GM18868 (cell line): ENCODE measurements around the gene SYMPK.
A peak's percentile ranks its signal among the peaks of the same experiment; 100 is the strongest.

Experiments
- ATAC-seq: cut with Tn5 transposase; IDR thresholded peaks from one replicate; pipeline ENCODE4 v1.9.1; 2021; ENCODE audit warnings: mild to moderate bottlenecking, moderate library complexity; ENCODE audit not compliant: unreplicated experiment

Gene SYMPK

DNA sequence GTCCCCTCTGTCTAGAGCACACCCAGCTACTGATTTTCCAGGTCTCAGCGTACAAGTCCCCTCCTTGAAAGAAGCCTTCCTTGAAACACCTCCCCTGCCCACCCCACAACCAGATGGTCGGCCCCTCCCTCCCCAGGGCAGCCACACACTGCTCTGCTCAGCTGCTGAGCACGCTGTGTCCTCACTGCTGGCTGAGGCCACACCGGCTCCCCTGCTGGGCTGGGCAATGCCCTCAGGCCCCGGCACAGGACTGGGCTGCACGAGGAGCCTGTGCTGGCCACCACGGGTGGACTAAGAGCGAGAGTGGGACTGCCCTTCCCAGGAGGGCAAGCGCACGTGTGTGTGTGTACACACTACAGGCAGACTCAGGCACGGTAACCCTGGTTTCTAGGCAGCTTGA, 36.0 kb downstream of the SYMPK start:
- no peak for ATAC-seq

DNA sequence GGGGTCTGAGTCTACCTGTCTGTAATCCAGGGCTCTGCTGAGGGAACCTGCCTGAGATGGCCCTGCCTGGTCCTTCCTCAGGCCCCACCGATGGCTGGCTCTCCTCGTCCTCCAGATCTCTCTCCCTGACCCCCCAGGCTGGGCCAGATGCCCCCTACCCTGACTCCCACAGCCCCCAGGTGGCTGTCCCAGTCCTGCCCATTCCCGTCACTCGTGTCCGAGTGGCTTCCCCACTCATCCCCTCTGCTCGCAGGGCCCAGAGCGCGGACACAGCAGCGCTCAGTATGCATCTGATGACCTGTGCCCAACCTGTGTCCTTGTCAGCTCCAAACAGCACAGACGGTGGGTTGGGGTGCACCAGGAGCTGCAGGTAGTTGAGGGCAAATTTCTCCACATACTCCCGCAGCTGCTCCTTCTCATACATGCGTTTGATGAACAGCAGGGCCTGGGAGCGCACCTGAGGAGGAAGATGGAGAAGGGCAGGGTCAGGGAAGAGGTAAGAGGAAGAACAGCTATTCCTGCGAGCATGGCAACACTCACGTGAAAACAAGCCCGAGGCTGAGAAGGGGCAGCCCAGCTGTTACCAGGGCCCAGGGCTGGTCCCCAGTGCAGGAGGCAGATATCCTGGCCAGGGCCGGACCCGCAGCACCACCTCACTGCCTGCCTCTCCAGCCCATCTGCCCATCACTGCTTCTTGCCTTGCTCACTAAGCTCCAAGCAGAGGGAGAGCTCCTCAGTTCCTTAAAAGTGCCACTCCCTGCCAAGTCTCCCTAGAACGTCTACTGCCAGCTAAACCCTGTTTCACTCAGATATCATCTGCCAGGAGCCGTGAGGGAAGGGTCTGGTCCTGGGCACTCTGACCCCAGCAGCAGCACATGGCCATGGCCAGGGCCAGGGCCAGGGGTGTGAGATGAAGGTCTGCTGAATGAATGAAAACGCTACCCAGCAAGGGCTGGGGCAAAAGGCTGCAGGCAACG, 36.7 kb downstream of the SYMPK start:
- no peak for ATAC-seq

- ATAC-seq, result no peak
These were observed 37.7 kb downstream of the SYMPK start for GRCh38 chr19:45825263-45825605.

- no peak for ATAC-seq
These were observed 38.2 kb downstream of the SYMPK start for GRCh38 chr19:45824531-45825262.

DNA sequence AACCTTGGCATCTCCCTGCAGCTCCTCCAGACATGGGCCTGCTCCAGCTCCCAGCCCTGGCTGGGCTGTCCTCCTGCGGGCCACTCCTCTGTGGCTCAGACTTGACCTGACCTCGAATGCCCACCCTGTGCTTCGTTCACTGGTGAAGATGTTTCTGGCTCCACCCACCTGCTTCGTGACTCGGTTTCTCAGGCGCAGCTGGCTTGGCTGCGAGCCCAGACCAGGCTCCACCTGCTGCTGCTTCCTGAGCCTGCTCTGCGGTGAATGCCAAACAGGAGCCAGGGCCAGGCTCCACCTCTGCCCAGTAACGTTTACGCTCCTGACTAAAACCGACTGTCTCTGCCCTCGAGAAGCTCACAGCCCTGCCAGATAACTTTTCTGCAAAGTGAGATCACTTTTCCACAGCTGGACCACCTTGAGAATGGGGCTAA, 38.9 kb downstream of the SYMPK start:
- ATAC-seq, result no peak

DNA sequence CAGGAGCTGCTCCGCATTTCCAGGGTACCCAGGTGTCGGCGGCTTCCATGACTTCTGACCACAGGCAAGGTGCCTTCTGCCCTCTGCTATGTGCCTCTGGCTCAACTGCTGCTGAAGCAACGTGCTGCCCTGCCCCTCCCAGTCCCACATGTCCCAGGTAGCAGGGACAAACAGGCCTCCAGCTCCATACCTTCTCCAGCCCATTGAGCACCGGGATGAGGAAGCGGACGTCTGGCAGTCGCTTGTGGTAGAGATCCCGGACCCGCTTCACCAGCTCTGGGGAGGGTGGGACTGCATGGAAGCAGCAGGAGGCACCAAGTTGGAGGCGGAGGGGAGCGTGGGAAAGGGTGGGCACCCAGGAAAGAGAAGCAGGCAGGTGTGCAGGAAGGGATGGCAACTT, 39.8 kb downstream of the SYMPK start:
- ATAC-seq, result no peak

DNA sequence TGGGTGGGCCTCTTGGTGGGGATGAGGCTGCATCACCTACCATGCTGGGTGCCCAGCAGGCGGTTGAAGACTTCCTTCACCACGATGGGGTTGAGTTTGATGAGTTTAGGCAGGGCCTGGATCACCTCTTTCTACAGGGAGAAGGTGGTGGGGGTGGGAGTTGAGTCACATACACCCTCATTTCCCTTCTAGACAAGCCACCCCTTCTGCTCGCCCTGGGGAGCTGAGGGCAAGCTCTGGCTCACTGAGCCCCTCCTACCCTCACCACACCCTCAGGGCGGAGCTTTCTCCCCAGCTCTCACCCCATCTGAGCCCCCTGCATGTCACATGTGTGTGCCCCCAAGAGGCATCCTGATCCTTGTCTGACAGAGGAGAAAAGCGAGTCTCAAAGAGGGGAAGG, 40.2 kb downstream of the SYMPK start:
- no peak for ATAC-seq

GRCh38 chr19:45821570-45821969, 41.4 kb downstream of the SYMPK start:
- ATAC-seq, result no peak

DNA sequence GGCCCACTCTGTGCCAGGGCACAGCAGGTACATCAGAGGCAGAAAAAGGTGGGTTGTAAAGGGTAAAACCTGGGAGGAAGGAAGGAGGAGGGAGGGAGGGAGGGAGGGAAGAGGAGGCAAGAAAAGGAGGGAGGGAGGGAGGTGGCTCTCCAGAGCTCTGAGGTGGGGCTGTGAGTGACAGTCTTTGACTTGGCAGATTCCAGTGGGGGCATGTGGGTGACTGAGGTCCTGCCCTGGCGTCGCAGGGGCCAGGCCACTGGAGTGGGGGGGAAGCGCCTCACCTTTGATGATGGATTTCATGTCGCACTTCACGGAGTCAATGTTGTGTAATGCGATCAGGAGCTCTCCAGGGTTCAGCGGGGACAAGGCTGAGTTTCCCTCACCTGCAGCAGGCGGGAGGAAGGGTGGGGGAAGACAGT, 41.8 kb downstream of the SYMPK start:
- no peak for ATAC-seq

GRCh38 chr19:45820413-45821102, 42.4 kb downstream of the SYMPK start:
- no peak for ATAC-seq

GRCh38 chr19:45819769-45820168, 43.2 kb downstream of the SYMPK start:
- no peak for ATAC-seq

GRCh38 chr19:45817725-45818301, 45.1 kb downstream of the SYMPK start:
- no peak for ATAC-seq

- peak; percentile 82 for ATAC-seq
These were observed 45.8 kb downstream of the SYMPK start for GRCh38 chr19:45817010-45817724.

DNA sequence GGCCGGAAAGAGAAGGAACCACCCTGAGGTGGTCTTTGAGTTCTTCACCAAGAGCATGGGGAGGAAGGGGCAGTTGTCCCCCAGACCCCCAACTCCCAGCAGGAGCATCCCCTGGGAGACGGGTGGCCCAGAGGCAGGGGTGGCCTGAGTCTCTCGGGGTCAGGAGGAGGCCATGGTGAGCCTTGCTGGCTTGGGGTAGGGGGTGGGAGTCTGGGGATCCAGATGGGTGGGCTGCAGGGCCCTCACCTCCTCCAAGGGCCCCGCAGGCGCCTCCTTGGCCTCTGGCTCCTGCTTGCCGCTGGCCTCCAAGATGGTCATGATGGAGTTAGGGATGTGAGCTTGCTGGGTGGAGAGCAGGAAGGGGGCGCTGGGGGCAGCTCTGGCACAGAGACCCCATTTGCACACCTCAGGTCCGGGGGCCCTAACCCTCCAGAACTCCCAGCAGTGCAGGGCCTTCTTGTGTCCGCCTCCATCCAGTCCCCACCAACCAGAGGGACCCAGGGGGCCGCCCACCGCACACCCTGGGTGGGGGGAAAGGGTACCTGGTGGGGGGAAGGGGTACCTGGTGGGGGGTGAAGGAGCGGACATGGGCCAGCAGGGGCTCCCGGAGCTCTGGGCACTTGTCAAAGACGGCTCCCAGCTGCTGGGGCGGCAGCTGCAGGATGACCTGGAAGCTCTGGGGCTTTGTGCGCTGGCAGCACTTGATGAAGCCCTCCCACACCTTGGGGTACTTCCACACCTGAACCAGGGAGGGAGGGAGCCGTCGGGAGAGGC, 46.5 kb downstream of the SYMPK start:
- ATAC-seq, result no peak

- no peak for ATAC-seq
These were observed 47.3 kb downstream of the SYMPK start for GRCh38 chr19:45815481-45816216.

- ATAC-seq, result no peak
These were observed 48.0 kb downstream of the SYMPK start, which contains the start of gene RSPH6A for GRCh38 chr19:45814851-45815480. Gene RSPH6A, minus strand, starts transcription at chr19:45815308. Its CDS starts 132 bp downstream, at chr19:45815176.

GRCh38 chr19:45814166-45814780, 48.7 kb downstream of the SYMPK start:
- ATAC-seq, result no peak

DNA sequence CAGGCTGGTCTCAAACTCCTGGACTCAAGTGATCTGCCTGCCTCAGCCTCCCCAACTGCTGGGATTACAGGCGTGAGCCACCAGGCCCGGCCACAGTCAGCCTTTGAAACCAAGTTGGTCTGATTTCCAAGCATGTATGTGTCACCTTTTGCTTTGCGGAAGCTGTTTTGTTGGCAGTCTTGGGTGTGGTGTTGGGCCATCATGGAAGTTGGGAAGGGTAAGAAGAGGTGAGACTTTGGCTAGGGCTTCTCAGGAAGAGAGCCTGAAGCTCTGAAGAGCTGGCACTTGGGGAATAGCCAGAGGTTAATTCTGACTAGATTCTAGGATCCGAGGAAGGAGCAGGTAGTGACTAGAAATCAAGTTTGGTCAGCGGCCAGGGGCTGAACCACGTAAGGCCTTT, 50.6 kb downstream of the SYMPK start:
- ATAC-seq, result no peak
